HEK293 (cell line): ENCODE measurements around the gene NMNAT2.

ENCODE experiments used
- AEBP2 ChIP-seq: fragments of 450-650 bp; formaldehyde crosslinking; IDR thresholded peaks from 2 replicates; pipeline ENCODE4 v1.5.1; 2016; ENCODE audit warnings: missing biosample characterization, missing genetic modification characterization, borderline replicate concordance
- ATF2 ChIP-seq: fragments of 450-650 bp; formaldehyde crosslinking; IDR thresholded peaks from 2 replicates; pipeline ENCODE4 v1.5.1; 2016; ENCODE audit warnings: missing biosample characterization, missing genetic modification characterization, low read depth
- BCL11B ChIP-seq: fragments of 450-650 bp; formaldehyde crosslinking; IDR thresholded peaks from 2 replicates; pipeline ENCODE4 v1.5.1; 2016; ENCODE audit warnings: low read depth, missing biosample characterization, missing genetic modification characterization
- GLIS1 ChIP-seq: fragments of 450-650 bp; formaldehyde crosslinking; IDR thresholded peaks from 2 replicates; pipeline ENCODE4 v1.5.1; 2016; ENCODE audit warnings: missing biosample characterization, missing genetic modification characterization
- KLF1 ChIP-seq: fragments of 450-650 bp; formaldehyde crosslinking; IDR thresholded peaks from 2 replicates; pipeline ENCODE4 v1.5.1; 2016; ENCODE audit warnings: missing biosample characterization, missing genetic modification characterization
- KLF8 ChIP-seq: fragments of 450-650 bp; formaldehyde crosslinking; IDR thresholded peaks from 2 replicates; pipeline ENCODE4 v1.5.1; 2016; ENCODE audit warnings: missing biosample characterization, missing genetic modification characterization
- KLF9 ChIP-seq: fragments of 450-650 bp; formaldehyde crosslinking; IDR thresholded peaks from 2 replicates; pipeline ENCODE4 v1.5.1; 2016; ENCODE audit warnings: missing biosample characterization, missing genetic modification characterization, low read depth
- ZBTB10 ChIP-seq: fragments of 450-650 bp; formaldehyde crosslinking; IDR thresholded peaks from 2 replicates; pipeline ENCODE4 v1.5.1; 2016; ENCODE audit warnings: missing biosample characterization, missing genetic modification characterization
- ZBTB26 ChIP-seq: fragments of 450-650 bp; formaldehyde crosslinking; optimal IDR thresholded peaks from 2 replicates; pipeline ENCODE3; 2016; ENCODE audit warnings: missing biosample characterization, mild to moderate bottlenecking, missing genetic modification characterization
- ZFHX2 ChIP-seq: fragments of 450-650 bp; formaldehyde crosslinking; conservative IDR thresholded peaks from 2 replicates; pipeline ENCODE4 v1.5.1; 2016; ENCODE audit warnings: missing biosample characterization, missing genetic modification characterization
- ZIC2 ChIP-seq: fragments of 450-650 bp; formaldehyde crosslinking; IDR thresholded peaks from 2 replicates; pipeline ENCODE4 v1.5.1; 2016; ENCODE audit warnings: missing biosample characterization, missing genetic modification characterization
- ZNF138 ChIP-seq: fragments of 450-650 bp; formaldehyde crosslinking; IDR thresholded peaks from 2 replicates; pipeline ENCODE4 v1.5.1; 2016; ENCODE audit warnings: missing biosample characterization, missing genetic modification characterization, borderline replicate concordance
- ZNF223 ChIP-seq: fragments of 450-650 bp; formaldehyde crosslinking; IDR thresholded peaks from 2 replicates; pipeline ENCODE4 v1.5.1; 2016; ENCODE audit warnings: missing biosample characterization, missing genetic modification characterization
- ZNF280C ChIP-seq: fragments of 450-650 bp; formaldehyde crosslinking; IDR thresholded peaks from 2 replicates; pipeline ENCODE4 v1.5.1; 2016; ENCODE audit warnings: missing biosample characterization, missing genetic modification characterization
- ZNF292 ChIP-seq: fragments of 450-650 bp; formaldehyde crosslinking; IDR thresholded peaks from 2 replicates; pipeline ENCODE4 v1.5.1; 2016; ENCODE audit warnings: low read depth, missing biosample characterization, missing genetic modification characterization, borderline replicate concordance
- ZNF350 ChIP-seq: fragments of 450-650 bp; formaldehyde crosslinking; IDR thresholded peaks from 2 replicates; pipeline ENCODE4 v1.5.0; 2017; ENCODE audit warnings: missing biosample characterization, mild to moderate bottlenecking, missing genetic modification characterization
- ZNF362 ChIP-seq: fragments of 450-650 bp; formaldehyde crosslinking; IDR thresholded peaks from 2 replicates; pipeline ENCODE4 v1.5.1; 2016; ENCODE audit warnings: missing biosample characterization, missing genetic modification characterization
- ZNF423 ChIP-seq: fragments of 450-650 bp; formaldehyde crosslinking; IDR thresholded peaks from 2 replicates; pipeline ENCODE4 v1.5.1; 2016; ENCODE audit warnings: missing biosample characterization, missing genetic modification characterization
- ZNF473 ChIP-seq: fragments of 450-650 bp; formaldehyde crosslinking; IDR thresholded peaks from 2 replicates; pipeline ENCODE4 v1.5.1; 2017; ENCODE audit warnings: missing biosample characterization, missing genetic modification characterization
- ZNF514 ChIP-seq: fragments of 450-650 bp; formaldehyde crosslinking; IDR thresholded peaks from 2 replicates; pipeline ENCODE4 v1.5.1; 2016; ENCODE audit warnings: missing biosample characterization, missing genetic modification characterization
- ZNF600 ChIP-seq: fragments of 450-650 bp; formaldehyde crosslinking; IDR thresholded peaks from 2 replicates; pipeline ENCODE4 v1.5.1; 2016; ENCODE audit warnings: missing biosample characterization, missing genetic modification characterization
- ZSCAN4 ChIP-seq: fragments of 450-650 bp; formaldehyde crosslinking; IDR thresholded peaks from 2 replicates; pipeline ENCODE4 v1.5.1; 2017; ENCODE audit warnings: missing biosample characterization, missing genetic modification characterization
- ZSCAN5A ChIP-seq: fragments of 450-650 bp; formaldehyde crosslinking; IDR thresholded peaks from 2 replicates; pipeline ENCODE4 v1.5.1; 2016; ENCODE audit warnings: missing biosample characterization, missing genetic modification characterization

NMNAT2 gene

GRCh38 chr1:183416850-183417771 lies 1.1 kb downstream of the NMNAT2 start (continued):
- no peak for TF ChIP-seq ATF2
- TF ChIP-seq BCL11B (tag by site-specific recombination): peak; percentile 70; the same call in 1 of the 2 replicates
- TF ChIP-seq ZNF423 (tag by site-specific recombination): no peak
- TF ChIP-seq ZNF350 (tag by site-specific recombination): no peak
- peak; percentile 30; the same call in 1 of the 2 replicates for TF ChIP-seq KLF8 (tag by site-specific recombination)
- TF ChIP-seq ZIC2: peak; percentile 7; the same call in 1 of the 2 replicates
- TF ChIP-seq ZSCAN5A: no peak
- TF ChIP-seq GLIS1 (tag by site-specific recombination): peak; percentile 66
- peak; percentile 29; the same call in 1 of the 2 replicates for TF ChIP-seq KLF9
- peak; percentile 61; the same call in 1 of the 2 replicates for TF ChIP-seq ZSCAN4 (tag by site-specific recombination)
- TF ChIP-seq ZNF362 (tag by site-specific recombination): no peak
- no peak for TF ChIP-seq ZNF514 (tag by site-specific recombination)
- TF ChIP-seq KLF1 (tag by site-specific recombination): no peak
- no peak for TF ChIP-seq ZNF473 (tag by site-specific recombination)
- TF ChIP-seq ZBTB26 (tag by site-specific recombination): peak; percentile 72
- TF ChIP-seq ZBTB10 (tag by site-specific recombination): 0 out of 2 replicates have a peak, but pooled peaks have one; percentile 38
- TF ChIP-seq ZNF292 (tag by site-specific recombination): no peak
- peak; percentile 88 for TF ChIP-seq ZNF600 (tag by site-specific recombination)
- no peak for TF ChIP-seq AEBP2 (tag by site-specific recombination)
- TF ChIP-seq ZFHX2 (tag by site-specific recombination): peak; percentile 94
- TF ChIP-seq ZNF138: no peak
- TF ChIP-seq ZNF223: no peak
- TF ChIP-seq ZNF280C (tag by site-specific recombination): no peak
